Activated CD4-positive, CD25-positive, alpha-beta regulatory T cell treated with anti-CD3 and anti-CD28 coated beads, Interleukin-2, amount 50 U/mL, for 16 hours (primary cell): ENCODE measurements around the gene SMIM14.
A peak's percentile ranks its signal among the peaks of the same experiment; 100 is the strongest.
"Not testable (repeated sequence)": the region's sequence is repeated elsewhere in the genome, so short reads cannot be mapped to it uniquely, and the experiment has no call there.

Source experiments
- DNase-seq: peaks from one replicate; pipeline ENCODE4 v3.0.0-alpha.2; 2020; ENCODE audit warnings: low read depth, low spot score

Gene SMIM14

DNA sequence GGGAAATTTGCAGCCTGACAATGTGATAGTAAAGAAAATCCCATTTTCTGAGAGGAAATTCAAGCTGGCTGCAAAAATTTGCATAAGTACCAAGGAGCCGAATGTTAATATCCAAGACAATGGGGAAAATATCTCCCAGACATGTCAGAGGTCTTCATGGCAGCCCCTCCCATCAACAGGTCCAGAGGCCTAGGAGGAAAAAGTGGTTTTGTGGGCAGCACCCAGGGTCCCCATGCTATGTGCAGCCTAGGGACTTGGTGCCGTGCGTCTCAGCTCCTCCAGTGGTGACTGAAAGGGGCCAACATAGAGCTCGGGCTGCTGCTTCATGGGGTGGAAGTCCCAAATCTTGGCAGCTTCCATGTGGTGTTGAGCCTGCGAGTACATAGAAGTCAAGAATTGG, 105.1 kb downstream of the SMIM14 start:
- DNase-seq: no peak

DNA sequence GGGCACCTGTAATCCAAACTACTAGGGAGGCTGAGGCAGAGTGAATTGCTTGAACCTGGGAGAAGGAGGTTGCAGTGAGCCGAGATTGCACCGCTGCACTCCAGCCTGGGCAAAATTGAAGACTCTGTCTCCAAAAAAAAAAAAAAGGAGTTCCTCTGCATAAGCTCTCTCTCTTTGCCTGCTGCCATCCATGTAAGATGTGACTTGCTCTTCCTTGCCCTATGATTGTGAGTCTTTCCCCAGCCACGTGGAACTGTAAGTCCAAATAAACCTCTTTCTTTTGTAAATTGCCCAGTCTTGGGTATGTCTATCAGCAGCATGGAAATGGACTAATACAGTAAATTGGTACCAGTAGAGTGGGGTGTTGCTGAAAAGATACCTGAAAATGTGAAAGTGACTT, 106.4 kb downstream of the SMIM14 start:
- DNase-seq: not testable (repeated sequence)

- no peak for DNase-seq
These were observed 108.0 kb downstream of the SMIM14 start for GRCh38 chr4:39530682-39531081.

DNA sequence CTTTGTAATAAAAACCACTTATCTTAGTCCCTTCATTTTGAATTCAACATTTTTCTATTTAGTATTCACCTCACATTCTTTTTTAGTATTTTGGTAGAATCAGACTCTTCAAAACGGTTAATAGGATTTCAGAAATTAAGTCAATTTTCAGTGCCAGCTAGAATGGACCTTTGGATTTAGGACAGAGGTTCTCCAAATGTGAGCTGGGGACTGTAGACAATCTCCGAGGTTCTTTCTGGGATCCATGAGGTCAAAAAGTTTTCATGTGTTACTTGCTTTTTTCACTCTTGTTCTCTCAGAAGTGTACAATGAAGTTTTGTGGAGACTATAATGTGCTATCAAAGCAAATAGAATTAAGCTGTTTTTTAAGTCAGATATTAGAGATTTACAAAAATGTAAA, 109.1 kb downstream of the SMIM14 start:
- no peak for DNase-seq

DNA sequence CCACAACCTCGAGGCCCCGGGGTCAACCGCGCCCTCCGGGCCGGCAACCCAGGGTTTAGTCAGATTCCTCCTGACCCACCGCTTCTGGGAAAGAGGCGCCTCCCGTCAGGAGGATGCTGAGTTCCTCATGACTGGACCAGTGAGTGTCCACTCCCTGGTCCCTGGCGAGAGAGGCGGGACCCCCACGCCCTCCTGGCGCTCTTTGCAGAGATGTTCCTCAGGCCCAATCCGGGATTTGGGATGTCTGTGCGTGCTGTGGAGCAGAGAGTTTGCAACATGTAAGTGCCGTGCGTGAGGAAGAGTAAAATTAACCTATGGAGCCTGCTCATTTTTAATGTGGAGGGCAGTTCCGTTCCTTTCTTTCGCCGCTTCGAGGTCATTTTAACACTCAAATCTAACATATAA, 110.6 kb downstream of the SMIM14 start:
- DNase-seq: no peak

- peak; percentile 79 for DNase-seq
These were observed 111.2 kb downstream of the SMIM14 start, which contains the start of gene UGDH for GRCh38 chr4:39527296-39528060. UGDH (minus strand) TSS chr4:39527439; CDS start chr4:39521512, 5,927 bp downstream.

GRCh38 chr4:39526765-39527295, 111.8 kb downstream of the SMIM14 start:
- no peak for DNase-seq

DNA sequence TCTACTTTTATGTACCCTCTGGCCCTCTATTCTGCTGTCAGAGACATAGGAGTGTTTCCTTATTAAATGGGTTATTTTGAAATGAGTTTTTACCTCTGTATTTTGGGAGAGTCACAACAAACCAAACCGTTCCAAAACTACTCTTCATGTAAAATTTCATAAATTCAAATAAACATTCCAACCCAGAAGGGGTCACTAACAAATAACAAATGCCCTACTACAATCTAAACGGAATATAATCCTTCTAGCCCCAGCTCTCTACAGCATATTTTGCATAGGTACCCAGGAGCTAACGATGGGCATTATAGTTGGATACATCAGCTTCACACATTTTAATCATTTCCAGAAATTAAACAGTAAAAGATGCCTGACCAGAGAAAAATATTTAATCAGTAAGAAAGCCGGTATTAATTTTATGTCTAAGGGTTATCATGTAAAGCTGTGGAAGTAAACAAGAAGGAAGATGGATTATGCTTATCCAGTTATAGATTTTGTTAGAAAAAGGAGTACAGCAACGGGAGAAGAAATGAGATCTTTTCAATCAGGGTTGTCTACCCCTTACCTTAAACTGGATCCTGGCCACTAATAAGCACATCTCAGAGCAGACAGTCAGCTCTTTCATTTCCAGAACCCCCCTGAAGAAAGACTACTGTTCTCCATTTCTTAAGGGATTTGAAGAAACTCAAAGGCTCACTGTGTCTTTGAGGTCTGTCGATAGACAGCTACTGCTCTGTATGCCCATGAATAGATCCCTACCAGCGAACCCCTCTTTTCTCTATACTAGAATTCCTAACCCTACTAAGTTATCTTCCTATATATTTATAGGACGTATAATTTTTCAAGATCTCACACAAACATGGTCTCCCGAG, 112.6 kb downstream of the SMIM14 start:
- DNase-seq: no peak

DNA sequence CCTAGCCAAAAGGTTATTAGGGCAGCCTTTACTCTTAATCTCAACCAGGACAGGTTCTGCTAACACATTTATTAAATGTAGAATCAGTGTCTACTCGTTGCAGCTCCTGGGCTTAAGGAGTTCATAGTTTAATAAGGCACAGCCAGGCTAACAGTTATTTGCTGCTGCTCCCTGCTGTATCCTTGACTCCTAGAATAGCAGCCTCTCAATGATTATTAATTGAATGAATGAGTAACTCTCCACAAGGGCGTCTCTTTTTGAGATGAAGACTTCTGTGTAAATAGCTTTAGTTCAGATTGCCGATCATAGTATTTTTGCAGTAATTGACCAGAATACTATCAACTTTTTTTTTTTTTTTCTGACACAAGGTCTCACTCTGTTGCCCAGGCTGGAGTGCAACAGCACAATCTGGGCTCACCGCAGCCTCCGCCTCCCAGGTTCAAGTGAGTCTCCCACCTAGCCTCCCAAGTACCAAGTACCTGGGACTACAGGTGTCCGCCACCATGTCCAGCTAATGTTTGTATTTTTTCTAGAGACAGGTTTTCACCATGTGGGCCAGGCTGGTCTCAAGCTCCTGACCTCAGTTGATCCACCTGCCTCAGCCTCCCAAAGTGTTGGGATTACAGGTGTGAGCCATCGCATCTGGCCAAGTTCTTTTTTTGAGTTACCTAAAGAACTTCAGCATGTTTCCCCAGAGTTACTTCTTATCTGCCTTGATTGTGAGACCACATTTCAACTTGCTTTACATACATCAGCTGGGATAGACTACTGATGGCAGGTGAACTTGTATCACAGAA, 114.3 kb downstream of the SMIM14 start:
- no peak for DNase-seq

- DNase-seq: no peak
These were observed 116.6 kb downstream of the SMIM14 start for GRCh38 chr4:39522068-39522467.

DNA sequence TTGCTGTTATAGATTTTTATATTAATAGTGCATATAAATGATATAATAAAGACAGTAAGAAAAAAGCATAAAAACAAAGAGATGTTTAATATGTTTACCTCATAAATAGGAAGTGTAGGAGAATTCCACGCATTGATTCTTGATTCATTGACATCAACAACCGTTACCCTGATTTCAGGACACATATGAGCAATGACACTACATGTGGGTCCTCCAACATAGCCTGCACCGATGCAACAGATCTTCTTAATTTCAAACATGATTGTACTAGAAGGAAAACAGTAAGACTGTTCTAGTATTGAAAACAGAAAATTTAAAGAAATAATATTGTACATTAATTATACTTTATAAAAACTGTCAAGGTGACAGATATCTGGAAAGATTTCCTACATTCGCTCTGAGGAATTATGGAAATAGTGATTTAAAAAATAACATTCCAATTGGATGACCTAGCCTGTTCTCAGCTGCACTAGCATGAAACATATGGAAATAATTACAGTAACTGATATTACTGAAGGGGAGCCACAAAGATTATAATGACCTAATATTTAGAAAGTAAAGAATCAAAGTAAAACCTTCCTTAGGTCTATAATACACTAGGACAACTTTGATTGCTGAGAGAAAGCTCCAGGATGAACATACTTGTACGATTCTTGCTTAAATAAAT, 117.3 kb downstream of the SMIM14 start:
- DNase-seq: no peak

- DNase-seq: no peak
These were observed 120.2 kb downstream of the SMIM14 start for GRCh38 chr4:39518484-39518883.

- no peak for DNase-seq
These were observed 122.2 kb downstream of the SMIM14 start for GRCh38 chr4:39516407-39516966.

- not testable (repeated sequence) for DNase-seq
These were observed 122.8 kb downstream of the SMIM14 start for GRCh38 chr4:39515669-39516401.

DNA sequence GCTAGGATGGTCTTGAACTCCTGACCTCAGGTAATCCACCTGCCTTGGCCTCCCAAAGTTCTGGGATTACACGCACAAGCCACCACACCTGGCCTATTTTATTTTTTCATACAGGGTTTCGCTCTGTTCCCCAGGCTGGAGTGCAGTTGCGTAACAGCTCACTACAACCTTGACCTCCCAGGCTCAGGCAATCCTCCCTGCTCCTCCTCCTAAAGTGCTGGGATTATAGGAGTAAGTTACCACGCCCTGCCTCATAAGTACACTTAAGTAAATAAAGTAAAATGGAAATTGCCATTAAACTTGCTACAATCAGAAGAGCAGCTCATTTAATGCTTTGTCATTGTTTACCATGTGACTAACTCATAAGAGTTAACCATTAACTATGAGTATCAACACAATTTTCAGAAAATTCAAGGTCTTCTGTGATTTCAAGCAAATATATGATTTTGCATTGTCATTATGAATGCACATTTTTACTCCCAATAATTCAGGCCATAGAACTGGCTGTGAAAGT, 123.7 kb downstream of the SMIM14 start:
- no peak for DNase-seq

DNA sequence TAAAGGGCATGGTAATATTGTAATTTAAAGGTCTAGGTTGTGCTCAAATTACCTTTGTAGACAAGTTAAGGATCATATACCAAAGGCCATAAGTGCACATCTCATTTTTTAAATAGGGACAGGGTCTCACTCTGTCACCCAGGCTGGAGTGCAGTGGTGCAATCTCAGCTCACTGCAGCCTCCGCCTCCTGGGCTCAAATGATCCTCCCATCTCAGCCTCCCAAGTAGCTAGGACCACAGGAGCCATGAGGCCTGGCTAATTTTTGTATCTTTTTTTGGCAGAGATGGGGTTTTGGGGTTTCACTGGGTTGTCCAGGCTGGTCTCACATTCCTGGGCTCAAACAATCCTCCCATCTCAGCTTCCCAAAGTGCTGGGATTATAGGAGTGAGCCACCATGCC, 124.4 kb downstream of the SMIM14 start:
- DNase-seq: not testable (repeated sequence)

GRCh38 chr4:39510348-39510929, 128.2 kb downstream of the SMIM14 start:
- DNase-seq: no peak

- DNase-seq: no peak
These were observed 133.1 kb downstream of the SMIM14 start for GRCh38 chr4:39505581-39505980.

DNA sequence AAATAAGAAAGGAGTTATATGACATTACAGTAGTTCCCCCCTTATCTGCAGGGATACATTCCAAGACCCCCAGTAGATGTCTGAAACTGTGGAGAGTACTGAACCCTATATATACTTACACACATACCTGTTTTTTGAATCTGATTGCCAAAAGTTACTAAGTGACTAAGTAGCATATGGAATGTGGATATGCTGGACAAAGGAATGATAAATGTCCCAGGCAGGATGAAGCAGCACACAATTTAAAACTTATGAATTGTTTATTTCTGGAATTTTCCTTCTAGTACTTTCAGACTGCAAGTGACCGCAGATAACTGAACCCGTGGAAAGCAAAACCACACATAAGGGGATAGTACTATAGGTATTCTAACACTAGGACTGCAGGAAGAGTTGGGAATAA, 134.1 kb downstream of the SMIM14 start:
- no peak for DNase-seq
